NCI-H1417 (cell line): ENCODE measurements around the gene SLC25A26.
A peak's percentile ranks its signal among the peaks of the same experiment; 100 is the strongest.
"Not testable (repeated sequence)": the region's sequence is repeated elsewhere in the genome, so short reads cannot be mapped to it uniquely, and the experiment has no call there.

ENCODE experiments used
- DNase-seq, 3 experiments: peaks; one replicate each; lab custom pipeline; 2025; lab: John Stamatoyannopoulos, UW

Gene SLC25A26, protein sequence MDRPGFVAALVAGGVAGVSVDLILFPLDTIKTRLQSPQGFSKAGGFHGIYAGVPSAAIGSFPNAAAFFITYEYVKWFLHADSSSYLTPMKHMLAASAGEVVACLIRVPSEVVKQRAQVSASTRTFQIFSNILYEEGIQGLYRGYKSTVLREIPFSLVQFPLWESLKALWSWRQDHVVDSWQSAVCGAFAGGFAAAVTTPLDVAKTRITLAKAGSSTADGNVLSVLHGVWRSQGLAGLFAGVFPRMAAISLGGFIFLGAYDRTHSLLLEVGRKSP

DNA sequence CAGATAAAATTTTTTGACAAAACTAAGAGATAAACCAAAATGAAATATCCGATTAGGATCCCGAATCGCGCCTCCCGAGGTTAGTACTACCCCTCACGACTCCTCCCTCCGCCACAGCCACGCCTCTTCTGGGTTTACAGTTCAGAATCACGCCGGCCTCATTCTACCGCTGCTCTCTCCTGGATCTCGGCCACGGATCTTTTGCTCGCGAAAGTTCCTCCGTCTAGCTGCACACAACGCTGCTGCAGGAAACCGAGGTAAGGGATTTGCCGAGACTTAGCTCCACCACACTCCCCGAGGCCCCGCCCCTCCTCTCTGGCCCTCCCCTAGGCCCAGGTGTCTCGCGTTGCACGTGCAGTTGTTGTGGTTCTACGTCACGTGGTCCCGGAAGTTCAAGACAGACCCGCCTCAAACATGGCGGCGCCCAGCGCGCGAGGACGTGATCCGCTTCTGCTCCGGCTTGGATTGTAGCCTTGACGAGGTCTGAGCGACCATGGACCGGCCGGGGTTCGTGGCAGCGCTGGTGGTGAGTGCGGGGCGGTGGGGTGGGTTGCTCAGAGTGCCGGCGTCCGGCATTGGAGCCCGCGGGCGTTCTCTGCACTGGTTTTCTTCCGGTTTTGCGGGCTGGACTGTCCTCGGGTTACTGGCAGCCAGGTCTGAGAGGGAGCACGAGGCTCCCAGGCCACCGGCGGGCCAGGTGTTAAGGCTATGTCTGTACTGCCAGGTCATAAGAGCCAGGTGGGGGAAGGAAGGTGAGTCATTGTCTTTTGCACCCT, at the start of gene SLC25A26:
Gene SLC25A26 (plus strand): TSS at position 400 of the 776 bp plus-strand sequence. CDS start 94 bp downstream, at position 494.
- peak; percentile 89 to 97 (median 93) for DNase-seq

DNA sequence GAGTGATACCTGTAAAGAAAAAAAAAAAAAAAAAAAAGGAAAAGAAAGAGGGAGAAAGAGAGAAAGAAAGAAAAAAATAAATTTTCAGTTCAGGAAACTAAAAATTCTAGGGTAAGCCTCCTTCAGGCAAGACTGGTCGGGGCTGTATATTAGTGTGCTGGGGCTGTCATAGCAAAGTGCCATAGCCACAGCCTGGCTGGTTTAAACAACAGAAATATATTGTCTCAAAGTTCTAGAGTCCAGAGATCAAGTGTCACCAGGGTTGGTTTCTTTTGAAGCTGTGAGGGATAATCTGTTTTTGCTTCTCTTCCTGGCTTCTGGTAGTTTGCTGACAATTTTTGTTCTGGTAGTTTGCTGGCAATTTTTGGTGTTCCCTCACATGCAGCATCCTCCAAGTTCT, 48.4 kb upstream of the SLC25A26 start:
- no peak for DNase-seq

DNA sequence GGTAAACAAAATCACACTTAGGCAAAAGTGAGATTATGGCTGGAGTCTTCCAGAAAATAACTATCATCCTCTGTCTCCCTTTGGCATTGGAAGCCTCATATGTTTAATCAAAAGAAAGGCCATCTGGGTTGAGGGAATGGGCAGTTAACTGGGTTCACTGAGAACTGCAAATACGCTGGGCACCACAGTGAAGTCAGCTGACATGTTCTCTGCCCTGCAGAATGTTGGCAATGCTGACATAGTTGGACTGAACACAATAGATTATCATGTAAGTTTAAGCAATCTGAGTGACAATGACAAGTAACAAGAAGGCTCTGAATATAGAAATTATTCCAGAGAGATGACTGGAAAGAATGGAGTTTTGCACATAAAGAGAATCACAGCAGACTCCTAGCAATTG, 43.8 kb upstream of the SLC25A26 start:
- DNase-seq, result no peak

DNA sequence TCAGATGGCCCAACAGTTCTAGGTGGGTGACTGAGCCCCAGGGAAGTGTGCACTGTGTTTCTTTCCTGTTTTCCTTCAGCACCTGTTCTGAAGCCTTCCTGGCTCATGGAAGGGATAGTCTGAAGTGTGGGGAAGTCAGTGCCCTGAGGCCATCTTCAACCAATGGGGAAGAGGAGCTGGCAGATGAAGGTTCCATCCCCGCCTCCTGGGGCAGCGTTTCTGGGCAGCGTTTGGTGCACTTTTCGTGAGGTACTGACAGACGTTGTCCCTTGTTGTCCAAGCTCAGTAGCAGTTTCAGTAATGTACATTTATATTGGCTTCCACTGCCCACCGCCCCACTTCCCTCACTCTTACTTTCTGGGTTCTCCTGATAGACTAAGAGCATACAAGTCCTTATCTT, 42.6 kb upstream of the SLC25A26 start:
- no peak for DNase-seq

DNA sequence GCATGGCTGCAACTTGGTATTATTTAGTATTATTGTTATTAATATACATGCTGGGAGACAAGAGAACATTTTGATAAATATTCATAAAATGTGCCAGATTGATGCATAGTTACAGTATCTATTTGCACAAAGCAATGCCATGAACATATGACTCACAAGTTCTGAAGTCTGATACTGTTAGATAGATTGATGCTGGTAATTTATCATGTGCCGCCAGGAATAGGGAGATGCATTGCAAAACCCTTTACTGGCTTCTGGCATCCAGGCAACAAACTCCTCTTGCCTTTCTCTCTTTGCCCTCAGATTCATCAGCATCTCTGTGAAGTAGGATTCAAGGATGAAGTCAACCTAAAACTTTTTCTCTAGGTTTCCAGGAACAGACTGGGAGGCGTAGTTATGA, 41.0 kb upstream of the SLC25A26 start:
- DNase-seq, result no peak

DNA sequence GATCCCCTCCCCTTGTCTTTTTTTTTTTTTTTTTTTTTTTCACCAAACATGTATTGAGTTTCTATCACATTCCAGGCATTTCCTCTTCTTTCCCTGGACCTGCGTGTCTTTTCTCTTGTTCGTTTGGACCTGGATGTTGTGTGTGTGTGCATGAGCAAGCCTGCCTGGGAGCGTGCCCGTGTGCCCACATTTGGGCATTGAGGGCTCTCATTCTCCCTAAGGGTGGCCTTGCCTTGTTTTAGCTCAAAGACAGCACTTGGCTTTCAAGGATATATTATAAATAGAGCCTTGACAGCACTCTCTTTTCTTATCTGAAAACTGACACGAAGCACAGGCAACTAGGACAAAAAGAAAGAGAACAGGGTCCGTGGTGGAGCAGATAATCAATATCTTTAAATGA, 39.0 kb upstream of the SLC25A26 start:
- DNase-seq, result no peak

DNA sequence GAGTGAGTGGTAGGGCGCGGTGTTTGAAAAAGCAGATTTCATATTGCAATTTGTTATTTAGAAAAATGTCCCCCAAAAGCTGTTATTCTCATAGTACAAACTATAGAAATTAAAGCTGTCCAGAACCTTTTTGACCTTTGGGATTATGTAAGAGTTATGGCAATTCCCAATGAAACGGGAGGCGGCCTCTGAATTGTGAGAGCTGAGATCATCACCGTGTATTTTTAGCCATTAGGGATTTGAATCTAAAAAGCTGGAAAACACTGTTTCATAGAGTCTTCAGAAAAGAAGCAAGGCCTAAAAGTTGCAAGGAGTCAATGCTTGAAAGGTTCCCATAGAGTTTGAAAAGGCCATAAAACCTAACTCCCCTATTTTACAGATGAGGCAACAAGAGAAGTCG, 38.6 kb upstream of the SLC25A26 start:
- no peak for DNase-seq

DNA sequence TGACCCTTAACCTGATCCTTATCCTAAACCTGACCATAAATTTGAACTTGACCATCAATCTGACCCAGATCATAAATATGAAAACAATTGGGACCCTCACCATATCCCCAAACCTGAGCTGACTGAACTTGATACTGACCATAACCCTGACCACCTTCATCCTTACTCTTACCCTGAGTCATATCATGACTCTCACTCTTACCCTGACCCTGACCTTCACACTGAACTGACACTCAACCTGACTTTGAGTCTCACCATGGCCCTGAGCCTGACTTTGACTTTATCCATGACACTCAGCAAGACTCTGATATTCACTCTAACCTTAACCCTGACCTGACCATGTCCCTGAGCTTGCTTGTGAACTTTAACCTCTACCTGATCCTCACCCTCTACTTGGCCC, 34.3 kb upstream of the SLC25A26 start:
- no peak for DNase-seq

DNA sequence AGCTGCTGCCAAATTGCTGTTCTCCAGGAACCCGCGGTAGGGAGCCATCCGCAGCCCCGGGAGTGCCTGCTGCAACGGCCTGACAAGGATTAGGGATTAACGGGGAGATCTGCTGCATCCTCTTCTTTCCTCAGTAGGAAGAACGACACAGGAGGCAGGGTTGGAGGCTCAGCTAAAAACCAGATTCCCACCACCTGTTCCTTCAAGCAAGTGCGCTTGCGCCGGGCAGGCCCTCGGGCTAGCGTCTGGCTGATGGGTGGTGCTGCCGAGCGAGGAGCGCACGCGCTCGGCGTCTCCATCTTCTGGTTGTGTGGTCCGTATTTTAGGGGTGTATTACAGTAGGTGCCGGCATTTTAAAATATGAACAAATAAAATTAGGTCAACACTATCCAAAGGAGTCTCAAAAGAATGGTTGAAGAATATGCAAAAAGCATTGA, 25.4 kb upstream of the SLC25A26 start:
- DNase-seq, result no peak

DNA sequence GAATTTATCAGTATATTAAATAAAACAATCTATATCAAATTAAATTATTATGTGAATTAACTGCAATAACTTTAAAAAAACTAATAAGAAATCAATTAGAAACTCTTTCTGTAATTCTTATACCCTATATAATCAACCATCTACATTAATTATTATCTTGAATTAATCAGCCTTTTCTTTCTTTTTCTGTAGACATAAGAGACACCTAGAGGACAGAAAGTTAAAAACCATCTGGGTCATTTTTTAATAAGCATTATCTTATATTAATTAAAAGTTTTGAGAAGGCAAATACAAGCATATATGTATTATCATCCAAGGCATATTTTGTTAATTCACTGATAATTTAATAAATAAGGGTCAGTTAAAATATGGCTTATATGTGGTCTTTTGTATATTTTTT, 24.2 kb upstream of the SLC25A26 start:
- no peak for DNase-seq

DNA sequence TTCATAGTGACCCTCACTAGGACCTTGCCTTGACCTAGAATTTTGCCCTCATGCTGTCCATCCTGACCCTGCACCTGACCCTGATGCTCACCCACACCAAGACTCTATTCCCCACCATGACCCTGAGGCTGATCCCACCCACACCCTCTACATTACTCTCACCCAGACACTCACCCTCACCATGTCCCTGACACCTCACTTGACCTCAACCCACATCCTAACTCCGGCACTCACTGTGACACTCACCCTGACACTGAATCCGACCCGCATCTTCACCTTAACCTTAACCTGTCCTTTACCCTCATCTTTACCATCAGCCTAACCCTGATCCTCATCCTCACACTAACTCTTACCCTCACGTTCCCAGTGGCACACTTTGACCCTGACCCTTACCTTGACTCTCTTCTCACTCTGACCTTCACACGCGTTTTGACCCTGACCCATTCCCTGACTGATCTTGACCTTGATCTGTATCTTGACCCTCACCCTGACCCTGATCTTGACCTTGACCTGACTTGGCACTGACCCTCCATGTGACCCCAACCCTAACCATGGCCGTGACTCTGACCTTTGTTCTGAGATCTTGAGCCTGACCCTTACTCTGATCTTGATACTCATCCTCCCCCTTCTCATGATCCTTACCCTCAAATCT, 22.2 kb upstream of the SLC25A26 start:
- no peak for DNase-seq

DNA sequence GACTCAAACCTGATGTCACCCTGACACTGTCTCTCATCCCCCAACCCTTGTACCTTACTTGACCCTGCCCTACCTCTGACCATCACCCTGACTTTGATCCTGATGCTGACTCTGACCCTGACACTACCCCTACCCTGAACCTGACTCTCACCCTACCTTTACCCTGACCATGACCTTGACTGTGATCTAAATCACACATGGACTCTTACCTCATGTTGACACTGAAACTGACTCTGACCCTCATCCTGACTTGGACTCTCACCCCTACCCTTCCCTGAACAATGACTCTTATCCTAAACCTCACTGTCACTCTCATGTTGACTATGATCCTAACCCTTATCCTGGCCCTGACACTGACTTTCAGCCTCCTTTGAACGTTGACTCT, 21.7 kb upstream of the SLC25A26 start:
- DNase-seq, result no peak

DNA sequence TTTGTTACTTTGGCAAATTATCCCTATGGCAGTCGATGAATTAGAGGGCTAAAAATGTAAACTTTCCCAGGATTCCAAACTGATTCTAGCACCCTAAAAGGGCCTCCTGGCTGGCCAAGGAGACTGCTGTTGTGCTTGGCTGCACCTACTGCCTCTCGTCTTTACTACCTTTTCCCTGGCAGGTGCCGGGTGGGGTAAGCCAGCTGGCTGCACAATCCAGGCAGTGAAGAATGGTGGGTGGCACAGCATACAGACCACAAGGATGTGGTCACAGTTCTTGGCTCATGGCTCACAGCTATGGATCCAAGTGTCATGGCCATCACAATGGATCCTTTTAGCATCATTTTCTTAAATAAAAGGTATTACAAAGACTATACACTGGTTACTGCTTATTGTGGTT, 20.7 kb upstream of the SLC25A26 start:
- peak in 1 of 3 experiments; percentile 1 for DNase-seq

DNA sequence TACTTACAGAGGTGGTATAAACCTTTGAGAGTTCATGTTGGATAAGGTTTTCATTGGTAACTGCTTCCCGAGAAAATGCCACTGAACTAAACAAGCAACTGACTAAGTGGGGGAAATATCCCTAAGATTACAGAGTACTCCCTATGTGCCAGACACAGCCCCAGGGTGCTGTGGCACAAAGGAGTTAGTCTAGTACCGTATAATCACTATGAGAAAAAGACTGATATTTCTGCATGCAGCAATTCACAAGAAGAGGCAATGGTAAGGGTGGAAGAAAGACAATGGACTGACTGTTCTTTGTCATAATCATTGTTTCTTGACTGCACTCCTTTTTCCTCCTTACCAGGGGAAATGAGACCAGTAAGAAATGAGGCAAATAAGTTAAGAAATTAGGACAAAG, 20.0 kb upstream of the SLC25A26 start:
- no peak for DNase-seq

DNA sequence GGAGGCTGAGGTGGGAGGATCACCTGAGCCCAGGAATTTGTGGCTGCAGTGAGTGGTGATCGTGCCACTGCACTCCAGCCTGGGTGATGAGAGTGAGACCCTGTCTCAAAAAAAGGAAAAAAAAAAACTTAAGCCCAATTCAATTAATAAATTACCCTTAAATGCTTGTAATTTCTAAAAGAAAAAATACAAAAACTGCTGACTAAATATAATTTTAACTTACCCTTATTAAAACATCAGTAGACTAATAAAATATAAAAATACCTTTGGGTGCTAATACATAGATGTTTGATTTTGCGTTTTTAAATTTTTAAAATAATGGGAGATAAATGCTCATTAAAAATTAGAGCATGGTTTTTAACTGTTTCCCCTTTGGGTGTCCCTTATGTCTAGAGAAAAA, 17.5 kb upstream of the SLC25A26 start:
- DNase-seq, result no peak

DNA sequence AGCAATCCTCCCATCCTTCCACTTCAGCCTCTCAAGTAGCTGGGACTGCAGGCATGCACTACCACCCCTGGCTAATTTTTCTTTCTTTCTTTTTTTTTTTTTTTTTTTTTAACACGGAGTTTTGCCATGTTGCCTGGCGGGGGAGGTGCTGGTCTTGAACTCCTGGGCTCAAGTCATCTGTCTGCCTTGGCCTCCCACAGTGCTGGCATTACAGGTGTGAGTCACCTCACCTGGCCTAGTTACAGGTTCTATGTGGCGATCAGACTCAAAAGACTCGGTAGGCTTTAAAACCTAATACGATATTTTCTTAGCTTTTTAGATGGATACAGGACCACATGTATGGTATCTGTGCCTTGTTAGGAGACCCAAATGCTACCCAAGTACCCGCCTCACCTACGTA, 14.0 kb upstream of the SLC25A26 start:
- no peak for DNase-seq

DNA sequence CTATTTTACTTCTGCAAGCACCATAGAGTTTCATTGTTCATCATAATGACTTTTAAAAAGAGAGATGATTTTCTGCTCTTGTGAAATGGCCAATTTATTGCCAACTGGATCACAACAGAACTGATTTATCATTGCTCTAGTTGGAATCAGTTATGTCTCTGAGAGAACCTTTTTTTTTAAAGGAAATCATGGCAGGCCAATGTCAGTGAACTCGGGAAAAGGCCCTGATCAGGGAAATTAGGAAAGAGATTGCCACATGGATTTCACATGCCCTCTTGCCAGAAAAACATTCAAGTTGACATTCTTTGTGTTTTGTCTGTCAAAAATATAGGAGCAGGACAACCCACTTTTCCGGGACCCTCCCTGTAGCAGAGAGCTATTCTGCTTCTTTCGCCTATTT, 12.6 kb upstream of the SLC25A26 start:
- DNase-seq, result no peak

DNA sequence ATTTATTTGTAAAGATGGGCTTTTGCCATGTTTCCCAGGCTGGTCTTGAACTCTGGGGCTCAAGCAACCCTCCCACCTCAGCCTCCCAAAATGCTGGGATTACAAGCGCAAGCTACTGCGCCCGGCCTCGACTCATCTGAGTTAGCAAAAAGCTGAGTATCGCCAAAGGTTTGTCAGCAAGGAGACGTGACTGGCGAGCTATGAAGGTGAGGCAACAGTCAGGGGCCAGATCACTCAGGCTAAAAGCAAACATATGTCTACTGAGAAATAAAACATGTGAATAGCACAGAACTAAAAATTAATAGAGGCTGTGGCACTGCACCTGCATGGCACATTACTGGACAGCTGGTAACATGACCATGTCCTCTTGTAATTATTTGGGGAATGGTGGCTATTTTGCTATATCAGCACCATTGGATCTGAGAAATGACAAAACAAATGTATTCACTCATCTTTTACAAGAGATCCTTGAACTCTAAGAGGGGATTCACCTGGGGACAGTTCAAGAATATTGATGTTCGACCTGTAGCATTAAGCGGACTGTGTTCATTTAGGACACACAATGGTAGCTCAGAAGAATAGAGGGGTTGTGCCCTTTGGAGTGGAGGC, 10.0 kb upstream of the SLC25A26 start:
- DNase-seq, result peak in 1 of 3 experiments; percentile 50

DNA sequence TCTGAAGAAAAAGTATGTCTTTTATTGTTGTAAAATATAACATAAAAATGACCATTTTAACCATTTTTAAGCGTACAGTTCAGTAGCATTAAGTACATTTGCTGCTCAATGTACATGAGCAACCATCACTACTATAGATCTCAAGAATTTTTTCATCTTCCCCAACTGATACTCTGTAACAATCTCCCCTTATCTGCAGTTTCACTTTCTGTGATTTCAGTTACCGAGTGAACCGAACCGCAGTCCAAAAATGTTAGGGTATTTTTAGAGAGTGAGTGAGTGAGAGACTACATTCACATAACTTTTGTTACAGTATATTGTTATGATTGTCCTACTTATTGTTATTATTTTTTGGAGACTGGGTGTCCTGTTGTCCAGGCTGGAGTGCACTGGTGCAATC, 9.0 kb upstream of the SLC25A26 start:
- no peak for DNase-seq

DNA sequence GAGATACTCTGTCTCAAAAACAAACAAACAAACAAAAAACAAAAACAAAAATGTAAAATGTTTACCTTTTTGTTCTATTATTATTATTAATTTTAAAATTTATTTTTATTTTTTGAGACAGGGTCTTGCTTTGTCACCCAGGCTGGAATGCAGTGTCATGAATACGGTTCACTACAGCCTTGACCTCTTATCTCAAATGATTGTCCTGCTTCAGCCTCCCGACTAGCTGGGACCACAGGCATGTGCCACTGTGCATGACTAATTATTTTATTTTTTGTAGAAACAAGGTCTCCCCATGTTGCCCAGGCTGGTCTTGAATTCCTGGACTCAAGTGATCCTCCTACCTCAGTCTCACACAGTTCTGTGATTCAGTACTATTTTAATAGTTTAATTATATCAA, 5.7 kb upstream of the SLC25A26 start:
- DNase-seq, result no peak

DNA sequence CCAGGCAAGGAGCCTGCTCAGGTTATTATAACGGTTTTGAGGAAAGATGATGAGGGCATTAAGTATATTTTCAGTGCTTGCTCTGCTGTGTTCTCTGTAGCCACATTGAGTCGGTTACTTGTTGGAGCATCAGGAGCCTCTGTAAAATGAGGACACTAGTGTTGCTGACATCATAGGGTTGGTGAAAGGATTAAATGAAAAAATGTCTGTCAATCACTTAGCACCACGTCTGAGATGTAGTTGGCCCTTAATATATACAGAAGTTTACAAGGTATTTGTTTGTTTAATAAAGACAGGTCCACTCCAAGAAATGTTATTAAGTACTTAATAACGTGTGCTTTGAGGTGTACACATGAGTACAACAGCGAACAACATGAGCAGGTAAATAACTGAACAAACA, 735 bp upstream of the SLC25A26 start:
- peak in 1 of 3 experiments; percentile 64 for DNase-seq

DNA sequence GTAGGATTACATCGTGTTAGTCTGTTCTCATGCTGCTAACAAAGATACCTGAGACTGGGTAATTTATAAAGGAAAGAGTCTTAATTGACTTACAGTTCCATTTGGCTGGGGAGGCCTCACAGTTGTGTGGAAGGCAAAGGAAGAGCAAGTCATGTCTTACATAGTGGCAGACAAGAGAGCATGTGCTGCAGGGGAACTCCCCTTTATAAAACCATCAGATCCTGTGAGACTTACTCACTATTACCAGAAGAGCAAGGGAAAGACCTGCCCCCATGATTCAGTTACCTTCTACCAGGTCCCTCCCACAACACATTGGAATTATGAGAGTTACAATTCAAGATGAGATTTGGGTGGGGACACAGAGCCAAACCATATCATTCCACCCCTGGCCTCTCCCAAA, 3.4 kb downstream of the SLC25A26 start:
- no peak for DNase-seq

DNA sequence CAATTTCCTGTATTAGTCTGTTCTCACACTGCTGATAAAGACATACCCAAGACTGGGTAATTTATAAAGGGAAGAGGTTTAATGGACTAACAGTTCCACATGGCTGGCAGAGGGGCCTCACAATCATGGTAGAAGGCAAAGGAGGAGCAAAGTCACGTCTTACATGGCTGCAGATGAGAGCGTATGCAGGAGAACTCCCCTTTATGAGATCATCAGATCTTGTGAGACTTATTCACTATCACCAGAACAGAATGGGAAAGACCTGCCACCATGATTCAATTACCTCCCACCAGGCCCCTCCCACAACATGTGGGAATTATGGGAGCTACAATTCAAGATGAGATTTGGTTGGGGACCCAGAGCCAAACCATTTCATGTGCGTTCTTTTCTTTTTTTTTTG, 5.3 kb downstream of the SLC25A26 start:
- not testable (repeated sequence) for DNase-seq
